Upper lobe of left lung (tissue), 4 donors: ENCODE measurements around the gene MS4A10.

Experiments used
- POLR2A ChIP-seq, 4 donors: fragments of 450-650 bp; IDR thresholded peaks; one replicate each; pipeline ENCODE4 v1.5.1; 2016 to 2017; ENCODE audit warnings: antibody characterized with exemption in 4 of 4, mild to moderate bottlenecking in 2 of 4
- POLR2AphosphoS5 ChIP-seq, 2 donors: sonication (generic); formaldehyde crosslinking; IDR thresholded peaks; one replicate each; pipeline ENCODE4 v1.5.1; 2017; ENCODE audit warnings: antibody characterized with exemption in 2 of 2
- TF ChIP-seq, protein P1 (sequence below), 6 experiments: fragments of 450-650 bp in 4 of 6; fragments of 200-600 bp in 2 of 6; sonication (generic) in 2 of 6; IDR thresholded peaks; one replicate each; pipeline ENCODE4 v1.5.1; 2016 to 2019; ENCODE audit warnings: antibody characterized with exemption in 6 of 6

DNA sequence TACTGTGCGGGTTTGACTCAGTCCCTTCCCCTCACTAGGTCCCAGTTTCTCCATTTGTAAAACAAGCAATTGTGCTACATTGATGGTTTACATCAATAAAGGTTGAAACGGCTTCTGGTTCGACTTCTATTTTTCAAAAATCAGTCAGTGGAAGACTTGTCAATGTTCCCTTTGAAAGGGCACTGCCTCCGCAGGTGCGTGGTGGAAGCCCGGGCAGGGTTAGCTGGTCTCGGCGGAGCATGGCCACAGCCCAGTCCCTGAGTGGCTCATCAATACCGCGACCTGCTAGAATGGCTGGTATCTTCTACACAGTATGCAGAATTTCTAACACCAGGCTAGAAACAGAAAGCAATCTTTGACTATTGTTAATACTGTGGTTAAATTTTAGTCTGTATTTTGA, 16.1 kb downstream of the MS4A10 start:
- no peak for TF ChIP-seq POLR2AphosphoS5 (IDR thresholded peaks at IDR 0.05)
- TF ChIP-seq, protein P1, sequence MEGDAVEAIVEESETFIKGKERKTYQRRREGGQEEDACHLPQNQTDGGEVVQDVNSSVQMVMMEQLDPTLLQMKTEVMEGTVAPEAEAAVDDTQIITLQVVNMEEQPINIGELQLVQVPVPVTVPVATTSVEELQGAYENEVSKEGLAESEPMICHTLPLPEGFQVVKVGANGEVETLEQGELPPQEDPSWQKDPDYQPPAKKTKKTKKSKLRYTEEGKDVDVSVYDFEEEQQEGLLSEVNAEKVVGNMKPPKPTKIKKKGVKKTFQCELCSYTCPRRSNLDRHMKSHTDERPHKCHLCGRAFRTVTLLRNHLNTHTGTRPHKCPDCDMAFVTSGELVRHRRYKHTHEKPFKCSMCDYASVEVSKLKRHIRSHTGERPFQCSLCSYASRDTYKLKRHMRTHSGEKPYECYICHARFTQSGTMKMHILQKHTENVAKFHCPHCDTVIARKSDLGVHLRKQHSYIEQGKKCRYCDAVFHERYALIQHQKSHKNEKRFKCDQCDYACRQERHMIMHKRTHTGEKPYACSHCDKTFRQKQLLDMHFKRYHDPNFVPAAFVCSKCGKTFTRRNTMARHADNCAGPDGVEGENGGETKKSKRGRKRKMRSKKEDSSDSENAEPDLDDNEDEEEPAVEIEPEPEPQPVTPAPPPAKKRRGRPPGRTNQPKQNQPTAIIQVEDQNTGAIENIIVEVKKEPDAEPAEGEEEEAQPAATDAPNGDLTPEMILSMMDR (IDR thresholded peaks at IDR 0.05): no peak
- TF ChIP-seq POLR2A (IDR thresholded peaks at IDR 0.05): no peak
